ELF-1 (cell line): Measurements from ENCODE around the gene RXRA.

Experiments
- DNase-seq: peaks from one replicate; pipeline ENCODE4 v3.0.0-alpha.2; 2016; ENCODE audit warnings: low read depth, low spot score

RXRA gene

DNA sequence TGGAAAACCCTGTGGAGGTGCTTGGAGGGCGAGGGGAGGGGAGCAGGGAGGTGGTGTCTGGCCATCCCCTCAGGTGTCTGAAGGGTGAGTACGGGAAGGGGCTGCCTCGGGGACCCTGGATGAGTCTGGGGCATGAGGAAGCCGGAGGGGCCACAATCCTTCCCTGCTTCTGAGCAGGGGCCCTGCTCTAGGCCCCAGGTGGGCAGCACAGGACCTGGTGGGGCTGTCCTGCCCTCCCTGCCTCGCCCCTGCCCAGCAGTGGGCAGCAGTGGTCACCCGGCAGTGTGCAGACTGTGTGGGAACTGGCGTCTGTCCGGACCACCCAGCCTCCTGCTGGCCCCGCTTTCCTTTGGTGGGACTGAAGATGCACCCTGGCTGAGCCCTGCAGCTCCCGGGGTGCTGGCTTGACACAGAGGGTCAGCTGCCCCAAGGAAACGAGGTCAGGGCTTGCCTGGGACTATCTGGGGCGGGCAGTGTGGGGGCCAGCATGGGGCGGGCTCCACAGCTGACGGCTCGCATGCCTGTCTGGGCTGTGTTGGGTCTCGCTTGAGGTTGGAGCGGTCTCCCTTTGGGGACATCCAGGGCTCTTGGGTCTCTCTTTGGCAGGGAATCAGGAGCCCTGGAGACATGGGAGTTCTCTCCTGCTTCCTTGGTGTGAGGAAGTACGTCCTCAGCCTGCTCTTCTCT is 26.1 kb downstream of the RXRA start:
- DNase-seq: no peak

DNA sequence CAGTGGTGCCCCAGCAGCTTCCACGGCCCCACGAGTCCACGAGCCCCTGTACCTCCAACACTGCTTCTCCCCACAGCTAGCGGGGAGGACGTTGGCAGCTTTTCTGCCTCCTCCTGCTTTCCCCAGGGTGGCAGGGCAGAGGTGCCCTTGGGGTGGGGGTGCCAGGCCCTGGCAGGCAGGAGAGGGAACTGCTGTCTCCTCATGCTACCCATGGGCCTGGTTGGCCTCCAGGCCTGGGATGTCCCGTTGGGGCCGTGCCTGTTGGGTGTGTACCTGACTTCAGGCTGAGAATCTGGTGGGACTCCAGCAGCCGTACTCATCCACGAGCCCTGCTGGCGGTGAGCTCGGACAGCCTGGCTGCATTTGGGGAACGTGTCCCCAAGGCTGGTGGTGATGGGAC is 27.3 kb downstream of the RXRA start:
- no peak for DNase-seq

GRCh38 chr9:134355158-134355557 is 28.9 kb downstream of the RXRA start:
- no peak for DNase-seq

- no peak for DNase-seq
Observed at GRCh38 chr9:134355561-134356279, 29.5 kb downstream of the RXRA start.

- peak; percentile 74 for DNase-seq
Observed at GRCh38 chr9:134356496-134357470, 30.5 kb downstream of the RXRA start.

- DNase-seq: no peak
Observed at GRCh38 chr9:134357631-134358025, 31.4 kb downstream of the RXRA start.

DNA sequence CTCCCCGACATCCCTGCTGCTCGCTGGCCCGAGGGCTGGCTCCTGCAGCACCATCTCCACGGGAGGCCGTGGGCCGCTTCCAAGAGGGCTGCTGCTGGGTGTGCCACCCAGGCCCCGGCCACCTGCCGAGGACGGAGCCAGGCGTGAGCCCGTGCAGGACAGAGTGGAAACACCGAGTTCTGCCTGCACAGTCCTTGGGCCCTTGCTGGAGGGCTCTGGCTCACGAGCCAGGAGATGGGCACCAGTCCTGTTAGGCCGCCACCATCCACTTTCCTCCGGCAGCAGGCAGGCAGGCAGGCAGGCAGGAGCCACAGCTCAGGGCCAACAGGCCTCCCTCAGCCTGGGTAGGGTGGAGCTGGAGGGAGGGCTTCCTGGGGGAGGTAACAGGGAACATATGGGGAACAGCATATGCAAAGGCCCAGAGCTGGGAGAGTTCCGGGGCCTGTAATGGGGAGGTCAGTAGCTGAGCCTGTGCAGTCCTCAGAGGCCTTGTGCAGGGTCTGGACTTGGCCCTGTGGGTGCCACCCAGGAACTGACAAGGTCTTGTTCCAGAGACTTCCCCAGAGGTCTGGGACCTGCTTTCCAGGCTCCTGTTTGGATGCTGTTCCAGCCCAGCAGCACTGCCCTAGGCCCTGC is 31.9 kb downstream of the RXRA start:
- DNase-seq: no peak

DNA sequence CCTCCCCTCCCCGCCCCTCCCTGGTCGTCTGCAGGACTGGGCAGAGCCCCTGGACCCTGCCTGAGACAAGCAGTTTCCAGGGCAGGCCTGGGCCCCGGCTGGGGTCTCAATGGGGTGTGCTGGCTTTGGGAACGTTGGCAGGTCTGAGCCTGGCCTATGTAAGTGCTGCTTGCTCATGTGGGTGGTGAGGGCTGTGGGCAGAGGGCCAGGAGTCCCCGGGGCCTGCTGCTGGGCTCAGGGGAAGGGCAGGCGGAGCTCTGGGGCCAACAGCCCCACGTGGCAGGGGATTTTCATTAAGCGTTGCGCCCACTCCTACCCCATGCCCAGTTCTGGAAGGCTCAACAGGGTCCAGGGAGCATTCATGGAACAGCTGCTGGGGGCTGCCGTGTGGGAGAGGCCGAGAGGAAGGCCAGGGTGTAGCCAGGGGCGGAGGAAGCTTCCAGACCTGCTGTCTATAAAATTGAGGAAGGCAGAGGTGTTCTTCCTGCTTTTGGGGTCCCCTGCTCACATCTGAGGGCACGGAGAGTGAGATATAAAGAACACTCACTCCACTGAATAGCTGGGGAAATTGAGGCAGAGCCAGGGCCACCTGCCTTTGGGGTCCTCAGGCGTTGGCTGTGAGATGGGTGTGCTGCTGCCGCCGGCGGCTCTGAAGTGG is 32.5 kb downstream of the RXRA start:
- DNase-seq: no peak

GRCh38 chr9:134359493-134360179 is 33.4 kb downstream of the RXRA start:
- DNase-seq: no peak

DNA sequence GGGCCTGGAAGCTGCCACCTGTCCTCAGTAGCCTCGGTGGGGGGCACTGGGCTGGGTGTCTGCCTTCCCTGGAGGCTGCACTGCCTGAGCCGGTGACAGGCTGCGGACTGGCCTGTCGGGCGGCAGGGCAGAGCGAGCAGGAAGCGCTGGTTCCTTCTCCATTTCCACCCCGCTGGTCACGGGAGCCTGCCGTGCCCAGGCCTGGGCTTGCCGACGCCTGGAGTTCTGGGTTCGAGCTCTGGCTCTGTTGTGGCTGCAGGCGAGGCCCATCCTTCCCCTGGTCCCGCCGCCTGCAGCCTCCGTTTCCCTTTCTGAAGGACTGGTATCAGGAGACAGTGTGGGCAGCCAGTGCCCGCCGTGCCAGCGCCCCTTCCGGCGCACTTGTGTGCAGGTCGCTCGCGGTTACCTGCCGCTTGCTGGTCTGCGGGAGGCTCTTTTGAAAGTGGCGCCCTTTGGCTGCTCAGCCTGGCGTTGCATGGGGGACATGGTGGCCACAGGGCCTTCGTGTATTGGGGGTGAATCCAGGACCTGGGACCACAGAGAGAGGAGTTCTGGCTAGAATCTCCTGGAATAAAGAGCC is 34.0 kb downstream of the RXRA start:
- DNase-seq: no peak

- DNase-seq: no peak
Observed at GRCh38 chr9:134360897-134361296, 34.6 kb downstream of the RXRA start.

GRCh38 chr9:134361426-134361825 is 35.2 kb downstream of the RXRA start:
- no peak for DNase-seq

DNA sequence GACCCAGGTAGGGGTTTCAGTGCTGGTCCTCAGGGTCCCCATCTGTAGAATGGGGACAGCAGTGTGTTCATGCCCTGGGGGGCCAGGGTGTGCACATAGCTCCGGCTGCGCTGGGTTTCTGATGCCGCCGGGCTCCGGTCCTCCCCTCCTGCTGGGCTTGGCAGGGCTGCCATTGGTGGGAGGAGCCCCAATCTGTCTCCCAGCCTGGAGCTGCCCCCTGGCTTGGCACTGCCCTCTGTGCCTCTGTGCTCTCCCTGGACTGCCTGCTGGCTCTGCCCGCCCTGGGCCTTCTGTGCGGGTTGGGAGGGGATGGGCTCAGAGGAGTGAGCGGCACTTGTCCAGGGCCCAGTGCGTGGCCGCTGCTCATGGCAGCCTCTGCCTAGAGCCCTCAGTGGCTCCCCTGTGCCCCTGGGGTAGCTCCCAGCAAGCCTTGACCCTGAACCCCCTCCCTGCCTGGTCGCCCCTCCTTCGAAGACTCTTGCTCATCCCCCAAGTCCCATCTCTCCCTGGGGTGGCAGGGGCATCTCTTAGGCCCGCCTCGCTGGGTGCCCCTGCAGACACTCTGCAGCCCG is 35.7 kb downstream of the RXRA start:
- no peak for DNase-seq

GRCh38 chr9:134363450-134363849 is 37.2 kb downstream of the RXRA start:
- DNase-seq: no peak

DNA sequence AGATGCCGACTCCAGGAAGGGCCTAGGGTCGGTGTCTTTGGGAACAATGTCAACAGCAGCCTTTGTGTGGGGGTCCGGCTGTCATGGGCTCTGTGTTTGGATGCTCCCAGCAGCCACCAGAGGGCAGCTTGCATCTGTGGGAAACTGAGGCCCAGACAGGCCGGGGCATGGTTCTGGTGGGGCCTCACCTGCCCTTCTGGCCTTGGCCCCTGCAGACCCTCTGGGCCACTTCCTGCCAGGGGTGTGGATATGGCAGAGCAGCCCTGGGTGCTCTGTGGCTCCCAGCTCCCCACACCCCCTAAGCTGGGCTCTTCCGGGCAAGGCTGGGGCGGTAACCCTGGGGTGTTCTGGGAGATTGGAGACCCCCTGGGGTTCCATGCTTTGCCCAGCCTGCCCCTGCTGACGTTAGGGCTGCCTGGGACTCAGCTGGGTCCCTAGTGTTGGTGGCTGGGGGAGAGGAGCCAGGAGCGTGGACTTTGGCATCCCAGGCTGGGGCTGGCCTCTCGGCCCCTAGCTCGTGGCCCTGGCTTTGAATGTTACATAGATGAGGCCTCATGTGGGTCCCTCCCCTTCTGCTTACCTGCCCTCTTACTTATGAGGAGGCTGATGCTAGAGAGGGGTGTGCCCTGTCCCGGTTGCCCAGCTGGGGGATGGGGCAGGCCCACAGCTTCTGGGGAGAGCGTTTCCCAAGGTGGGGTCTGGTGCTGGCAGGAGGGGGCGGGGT is 38.3 kb downstream of the RXRA start:
- no peak for DNase-seq

DNA sequence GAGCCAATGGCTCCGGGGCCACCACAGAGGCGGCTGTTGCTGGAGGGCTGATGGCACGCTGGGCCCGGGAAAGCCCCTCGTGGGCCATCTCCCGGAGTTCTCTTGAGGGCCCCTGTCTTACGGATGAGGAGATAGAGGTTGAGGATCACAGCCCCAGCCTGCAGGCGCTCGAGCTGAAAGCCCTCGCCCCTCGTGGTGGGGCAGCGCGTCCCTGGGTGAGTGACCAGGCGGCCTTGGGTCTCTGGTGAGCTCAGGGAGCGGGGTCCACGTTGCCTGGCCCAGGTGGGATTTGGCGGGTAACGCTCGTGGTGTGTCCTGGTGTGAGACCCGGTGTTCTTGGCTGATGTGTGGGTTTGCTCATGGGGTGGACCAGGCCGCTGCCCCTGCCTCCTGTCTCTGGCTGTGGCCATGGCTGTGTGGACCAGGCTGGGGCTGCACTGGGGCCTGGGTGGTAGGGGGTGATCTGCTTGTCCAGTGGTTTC is 38.9 kb downstream of the RXRA start:
- DNase-seq: no peak

DNA sequence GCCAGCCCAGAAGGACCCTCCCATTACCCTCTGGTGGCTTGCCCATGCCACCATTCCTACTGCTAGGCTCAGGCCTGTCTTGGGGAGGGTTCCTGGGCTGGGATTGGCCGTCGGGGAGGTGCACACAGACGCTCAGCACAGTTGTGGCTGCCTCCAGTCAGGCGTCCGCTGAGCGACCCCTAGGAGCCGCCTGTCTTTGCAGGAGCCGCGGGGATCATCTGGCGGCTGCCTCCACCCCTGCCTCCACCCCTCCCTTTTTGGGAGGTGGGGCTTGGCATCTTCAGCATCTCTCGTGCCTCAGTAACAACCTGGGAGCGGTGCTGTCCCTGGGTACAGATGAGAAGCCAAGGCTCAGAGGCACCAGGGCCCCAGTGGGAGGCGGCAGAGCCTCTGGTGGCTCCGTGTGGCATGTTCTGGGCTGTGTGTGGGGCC is 39.6 kb downstream of the RXRA start:
- DNase-seq: peak; percentile 63

- DNase-seq: no peak
Observed at GRCh38 chr9:134366223-134367031, 40.2 kb downstream of the RXRA start.
